ENCODE results near the gene MTRFR. TPM values are rescaled to one million over a fixed set of nuclear protein-coding genes. Genes with fewer than 3 reads are reported as not detected.
A peak's percentile ranks its signal among the peaks of the same experiment; 100 is the strongest.

MTRFR gene
- total and polyA plus RNA-seq, 2 donors, result 46.0 to 49.1 TPM

DNA sequence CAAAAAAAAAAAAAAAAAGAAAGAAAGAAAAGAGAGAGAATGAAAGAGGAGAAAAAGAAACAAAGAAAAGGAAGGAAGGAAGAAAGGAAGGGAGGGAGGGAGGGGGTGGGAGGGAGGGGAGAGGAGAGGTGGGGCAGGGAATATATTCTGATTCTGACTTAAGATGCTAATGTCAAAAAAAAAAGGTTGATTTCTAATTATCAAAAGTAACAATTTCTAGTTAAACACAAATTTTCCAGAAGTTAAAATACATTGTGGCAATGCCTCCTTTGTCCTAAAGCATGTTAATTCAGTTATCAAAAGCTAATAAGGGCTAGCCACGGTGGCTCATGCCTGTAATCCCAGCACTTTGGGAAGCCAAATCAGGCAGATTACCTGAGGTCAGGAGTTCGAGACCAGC is 7.8 kb upstream of the MTRFR start:
- Histone ChIP-seq H3K4me1 (ENCODE audit: control insufficient read depth in 2 of 2, insufficient read depth in 2 of 2, low read length in 2 of 2) (peaks cover 5 to 40% of the 10 kb centered on the region in 2 donors), H3K27ac (ENCODE audit: low read depth in 1 of 2, low read length in 1 of 2) (no peak overlapping the region), H3K9me3 (ENCODE audit: control insufficient read depth in 2 of 2, insufficient read depth in 1 of 2, low read length in 1 of 2) (no peaks in the 10 kb centered on the region), H3K4me3 (ENCODE audit: low read length in 2 of 2) (no peak overlapping the region), H3K27me3 (ENCODE audit: control insufficient read depth in 2 of 2, insufficient read depth in 1 of 2, low read length in 1 of 2) (no peaks in the 10 kb centered on the region), H3K36me3 (ENCODE audit: control insufficient read depth in 2 of 2, insufficient read depth in 2 of 2, low read length in 1 of 2) (peaks cover 20 to 62% of the 10 kb centered on the region in 2 donors)
- 100% methylated on average over 2 of the region's 2 CpGs for WGBS
- DNase-seq (ENCODE audit: low read depth in 6 of 9, low spot score in 9 of 9), result no peak

DNA sequence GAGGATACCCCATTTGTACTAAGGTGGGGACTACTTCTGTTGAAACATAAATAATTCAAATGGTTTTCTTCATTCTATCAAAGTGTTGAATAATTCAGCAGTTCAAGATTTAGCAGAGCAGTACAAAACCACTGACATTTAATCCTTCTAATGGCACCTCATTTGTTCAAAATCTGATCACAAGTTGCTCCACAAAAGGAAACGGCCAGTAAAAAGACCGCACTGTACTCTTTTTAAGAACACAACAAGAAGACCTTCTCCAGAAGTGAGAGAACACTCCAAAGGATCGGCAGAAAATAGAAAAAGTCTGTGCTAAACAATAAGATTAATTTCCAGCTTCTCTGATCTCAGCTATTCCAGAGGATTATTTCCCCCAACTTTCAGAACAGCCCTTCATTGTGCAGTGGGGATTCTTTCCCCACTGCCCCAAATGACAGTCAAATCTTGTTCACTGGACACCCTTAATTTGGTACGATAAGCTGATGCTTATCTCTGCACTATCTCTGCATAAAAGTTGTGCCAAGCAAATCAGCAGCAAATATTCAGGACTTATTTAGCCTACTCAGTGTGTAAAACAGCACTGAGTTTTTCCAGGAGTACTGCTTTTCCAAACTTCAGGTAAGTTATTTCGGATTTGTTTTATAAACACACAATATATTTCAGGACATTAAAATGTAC is 5.5 kb upstream of the MTRFR start:
- Histone ChIP-seq H3K27ac (ENCODE audit: low read depth in 1 of 2, low read length in 1 of 2) (peak overlapping the region in 1 of 2 donors; percentile 19), H3K4me3 (ENCODE audit: low read length in 2 of 2) (peak overlapping the region; percentile 1 to 2), H3K4me1 (ENCODE audit: control insufficient read depth in 2 of 2, insufficient read depth in 2 of 2, low read length in 2 of 2) (peaks cover 11 to 52% of the 10 kb centered on the region in 2 donors), H3K36me3 (ENCODE audit: control insufficient read depth in 2 of 2, insufficient read depth in 2 of 2, low read length in 1 of 2) (peaks cover 8 to 41% of the 10 kb centered on the region in 2 donors), H3K27me3 (ENCODE audit: control insufficient read depth in 2 of 2, insufficient read depth in 1 of 2, low read length in 1 of 2) (no peaks in the 10 kb centered on the region), H3K9me3 (ENCODE audit: control insufficient read depth in 2 of 2, insufficient read depth in 1 of 2, low read length in 1 of 2) (no peaks in the 10 kb centered on the region)
- WGBS, result 76% methylated on average over 5 of the region's 5 CpGs
- DNase-seq (ENCODE audit: low read depth in 6 of 9, low spot score in 9 of 9), result no peak

DNA sequence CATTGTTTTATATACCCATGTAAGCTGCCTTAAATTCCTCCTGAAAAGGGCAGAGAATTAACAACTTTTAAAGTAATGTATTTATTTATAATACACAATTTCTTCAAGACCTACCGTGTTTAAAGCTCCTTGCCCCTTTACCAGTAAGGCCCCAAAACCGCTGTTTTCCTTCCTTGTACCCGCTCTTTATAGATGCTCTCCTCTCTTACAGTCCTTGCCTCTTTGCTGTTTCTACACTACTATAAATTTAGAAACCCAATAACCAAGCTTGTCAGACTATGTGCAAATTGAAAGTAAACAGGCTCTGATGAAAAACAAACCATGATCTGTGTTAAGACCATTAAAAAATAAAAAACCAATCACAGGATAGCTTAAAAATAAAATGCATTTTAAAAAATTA is 4.2 kb upstream of the MTRFR start:
- Histone ChIP-seq H3K4me3 (ENCODE audit: low read length in 2 of 2) (peak overlapping the region; percentile 28 to 49), H3K36me3 (ENCODE audit: control insufficient read depth in 2 of 2, insufficient read depth in 2 of 2, low read length in 1 of 2) (peaks cover 8 to 34% of the 10 kb centered on the region in 2 donors), H3K9me3 (ENCODE audit: control insufficient read depth in 2 of 2, insufficient read depth in 1 of 2, low read length in 1 of 2) (peaks cover 0 to 3% of the 10 kb centered on the region in 2 donors), H3K27me3 (ENCODE audit: control insufficient read depth in 2 of 2, insufficient read depth in 1 of 2, low read length in 1 of 2) (no peaks in the 10 kb centered on the region), H3K4me1 (ENCODE audit: control insufficient read depth in 2 of 2, insufficient read depth in 2 of 2, low read length in 2 of 2) (peaks cover 11 to 41% of the 10 kb centered on the region in 2 donors), H3K27ac (ENCODE audit: low read depth in 1 of 2, low read length in 1 of 2) (peak overlapping the region; percentile 64 to 99)
- peak in 1 of 9 donors; percentile 55 for DNase-seq (ENCODE audit: low read depth in 6 of 9, low spot score in 9 of 9)
- WGBS, result 13% methylated on average over 3 of the region's 3 CpGs

GRCh38 chr12:123231931-123232330 is 1.3 kb upstream of the MTRFR start:
- peak overlapping the region; percentile 37 to 99 for H3K27ac ChIP-seq (ENCODE audit: low read depth in 1 of 2, low read length in 1 of 2)
- 36% methylated on average over 5 of the region's 5 CpGs for WGBS
- H3K4me1 ChIP-seq (ENCODE audit: control insufficient read depth in 2 of 2, insufficient read depth in 2 of 2, low read length in 2 of 2), result peaks cover 21 to 55% of the 10 kb centered on the region in 2 donors
- DNase-seq (ENCODE audit: low read depth in 6 of 9, low spot score in 9 of 9), result peak in 1 of 9 donors; percentile 33
- H3K4me3 ChIP-seq (ENCODE audit: low read length in 2 of 2), result peak overlapping the region; percentile 65 to 95
- H3K9me3 ChIP-seq (ENCODE audit: control insufficient read depth in 2 of 2, insufficient read depth in 1 of 2, low read length in 1 of 2), result peaks cover 0 to 3% of the 10 kb centered on the region in 2 donors
- no peaks in the 10 kb centered on the region for H3K27me3 ChIP-seq (ENCODE audit: control insufficient read depth in 2 of 2, insufficient read depth in 1 of 2, low read length in 1 of 2)
- H3K36me3 ChIP-seq (ENCODE audit: control insufficient read depth in 2 of 2, insufficient read depth in 2 of 2, low read length in 1 of 2), result peaks cover 11 to 31% of the 10 kb centered on the region in 2 donors

DNA sequence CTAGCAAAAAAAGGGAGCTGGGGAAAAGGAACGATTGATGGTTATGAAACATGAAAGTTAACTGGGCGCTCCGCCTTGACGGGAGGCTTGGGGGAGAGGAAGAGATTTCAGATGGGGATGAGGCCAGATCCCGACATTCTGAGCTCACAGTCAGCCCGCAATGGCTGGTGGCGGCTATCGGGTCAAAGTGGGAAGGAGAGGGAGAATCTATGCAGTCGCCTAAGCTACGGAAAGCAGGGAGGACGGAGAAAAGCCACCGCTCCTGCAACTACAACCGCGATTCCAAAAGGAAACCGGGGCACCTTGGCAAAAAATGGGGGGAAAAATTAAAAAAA is 797 bp upstream of the MTRFR start:
- H3K4me1 ChIP-seq (ENCODE audit: control insufficient read depth in 2 of 2, insufficient read depth in 2 of 2, low read length in 2 of 2), result peaks cover 25 to 60% of the 10 kb centered on the region in 2 donors
- peak overlapping the region; percentile 99 for H3K27ac ChIP-seq (ENCODE audit: low read depth in 1 of 2, low read length in 1 of 2)
- H3K36me3 ChIP-seq (ENCODE audit: control insufficient read depth in 2 of 2, insufficient read depth in 2 of 2, low read length in 1 of 2), result peaks cover 11 to 31% of the 10 kb centered on the region in 2 donors
- peak overlapping the region; percentile 65 to 95 for H3K4me3 ChIP-seq (ENCODE audit: low read length in 2 of 2)
- DNase-seq (ENCODE audit: low read depth in 6 of 9, low spot score in 9 of 9), result no peak
- under 1% methylated on average over 15 of the region's 15 CpGs for WGBS
- no peaks in the 10 kb centered on the region for H3K27me3 ChIP-seq (ENCODE audit: control insufficient read depth in 2 of 2, insufficient read depth in 1 of 2, low read length in 1 of 2)
- H3K9me3 ChIP-seq (ENCODE audit: control insufficient read depth in 2 of 2, insufficient read depth in 1 of 2, low read length in 1 of 2), result peaks cover 0 to 3% of the 10 kb centered on the region in 2 donors

DNA sequence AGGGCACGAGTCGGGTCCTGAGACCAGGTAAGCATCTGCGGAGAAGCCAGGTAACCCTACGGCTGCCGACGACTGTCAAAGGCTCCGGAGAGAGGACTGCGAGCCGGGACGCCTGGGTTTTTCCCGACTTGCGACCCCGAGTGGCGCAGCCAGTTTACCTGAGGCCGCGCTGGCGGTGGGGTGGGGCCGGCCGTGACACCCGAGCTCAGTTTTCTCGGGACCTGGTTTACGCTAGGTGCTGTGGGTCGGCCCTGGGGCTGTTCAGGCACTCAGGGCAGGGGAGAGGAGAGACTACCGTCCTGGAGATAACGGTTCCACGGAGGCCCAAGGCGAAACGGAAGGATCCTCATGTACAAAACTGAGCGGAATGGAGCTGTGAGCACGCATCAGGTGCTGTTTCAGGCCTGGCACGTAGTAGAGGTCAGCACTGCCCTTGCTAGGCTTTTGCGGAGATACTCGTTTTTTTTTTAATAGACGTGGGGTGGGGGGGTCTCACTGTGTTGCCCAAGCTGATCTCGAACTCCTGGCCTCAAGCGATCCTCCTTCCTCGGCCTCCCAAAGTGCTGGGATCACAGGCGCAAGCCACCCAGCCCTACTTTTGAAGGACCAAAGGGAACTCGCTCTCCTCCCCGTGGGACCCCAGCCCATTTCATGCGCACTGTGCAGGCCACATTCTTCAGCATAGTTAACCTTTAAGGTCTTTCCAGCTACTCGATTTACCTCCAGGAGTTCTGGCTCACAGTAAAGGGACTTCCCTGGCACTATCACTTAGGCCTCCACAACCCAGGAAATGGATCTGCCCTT is 471 bp downstream of the MTRFR start:
- peaks cover 28 to 59% of the 10 kb centered on the region in 2 donors for H3K4me1 ChIP-seq (ENCODE audit: control insufficient read depth in 2 of 2, insufficient read depth in 2 of 2, low read length in 2 of 2)

GRCh38 chr12:123237646-123238329 is 4.6 kb downstream of the MTRFR start:
- H3K27ac ChIP-seq (ENCODE audit: low read depth in 1 of 2, low read length in 1 of 2), result peak overlapping the region; percentile 55 to 99
- peak in 2 of 9 donors; percentile 74 to 85 for DNase-seq (ENCODE audit: low read depth in 6 of 9, low spot score in 9 of 9)
- peaks cover 25 to 60% of the 10 kb centered on the region in 2 donors for H3K36me3 ChIP-seq (ENCODE audit: control insufficient read depth in 2 of 2, insufficient read depth in 2 of 2, low read length in 1 of 2)
- H3K27me3 ChIP-seq (ENCODE audit: control insufficient read depth in 2 of 2, insufficient read depth in 1 of 2, low read length in 1 of 2), result no peaks in the 10 kb centered on the region
- H3K9me3 ChIP-seq (ENCODE audit: control insufficient read depth in 2 of 2, insufficient read depth in 1 of 2, low read length in 1 of 2), result peaks cover 0 to 3% of the 10 kb centered on the region in 2 donors
- 46% methylated on average over 6 of the region's 6 CpGs for WGBS
- H3K4me1 ChIP-seq (ENCODE audit: control insufficient read depth in 2 of 2, insufficient read depth in 2 of 2, low read length in 2 of 2), result peaks cover 45 to 81% of the 10 kb centered on the region in 2 donors
- H3K4me3 ChIP-seq (ENCODE audit: low read length in 2 of 2), result peak overlapping the region; percentile 65 to 96

More for the DNA sequence above, 471 bp downstream of the MTRFR start:
- DNase-seq (ENCODE audit: low read depth in 6 of 9, low spot score in 9 of 9), result peak in 1 of 9 donors; percentile 57
- peak overlapping the region; percentile 87 to 99 for H3K27ac ChIP-seq (ENCODE audit: low read depth in 1 of 2, low read length in 1 of 2)
- WGBS, result 6% methylated on average over 42 of the region's 42 CpGs
- H3K36me3 ChIP-seq (ENCODE audit: control insufficient read depth in 2 of 2, insufficient read depth in 2 of 2, low read length in 1 of 2), result peaks cover 13 to 28% of the 10 kb centered on the region in 2 donors
- H3K9me3 ChIP-seq (ENCODE audit: control insufficient read depth in 2 of 2, insufficient read depth in 1 of 2, low read length in 1 of 2), result peaks cover 0 to 3% of the 10 kb centered on the region in 2 donors
- peak overlapping the region; percentile 65 to 96 for H3K4me3 ChIP-seq (ENCODE audit: low read length in 2 of 2)
- no peaks in the 10 kb centered on the region for H3K27me3 ChIP-seq (ENCODE audit: control insufficient read depth in 2 of 2, insufficient read depth in 1 of 2, low read length in 1 of 2)

GRCh38 chr12:123238330-123238682 is 5.1 kb downstream of the MTRFR start:
- Histone ChIP-seq H3K36me3 (ENCODE audit: control insufficient read depth in 2 of 2, insufficient read depth in 2 of 2, low read length in 1 of 2) (peaks cover 25 to 64% of the 10 kb centered on the region in 2 donors), H3K9me3 (ENCODE audit: control insufficient read depth in 2 of 2, insufficient read depth in 1 of 2, low read length in 1 of 2) (peaks cover 0 to 3% of the 10 kb centered on the region in 2 donors), H3K4me1 (ENCODE audit: control insufficient read depth in 2 of 2, insufficient read depth in 2 of 2, low read length in 2 of 2) (peaks cover 45 to 81% of the 10 kb centered on the region in 2 donors), H3K27me3 (ENCODE audit: control insufficient read depth in 2 of 2, insufficient read depth in 1 of 2, low read length in 1 of 2) (no peaks in the 10 kb centered on the region), H3K4me3 (ENCODE audit: low read length in 2 of 2) (peak overlapping the region; percentile 65 to 96), H3K27ac (ENCODE audit: low read depth in 1 of 2, low read length in 1 of 2) (peak overlapping the region in 1 of 2 donors; percentile 99)
- DNase-seq (ENCODE audit: low read depth in 6 of 9, low spot score in 9 of 9), result no peak
- WGBS, result 82% methylated on average over 2 of the region's 2 CpGs

Data from thymus (tissue), 11 donors.